NCI-H748 (cell line): Measurements from ENCODE around the gene HEATR5A.
"Not testable (repeated sequence)": the region's sequence is repeated elsewhere in the genome, so short reads cannot be mapped to it uniquely, and the experiment has no call there.

Experiments
- DNase-seq: peaks from one replicate; lab custom pipeline; 2025; ENCODE audit not compliant: unreplicated experiment; lab: John Stamatoyannopoulos, UW

The HEATR5A gene

GRCh38 chr14:31287294-31287972 is 132.9 kb downstream of the HEATR5A start:
- no peak for DNase-seq

GRCh38 chr14:31286456-31287293 is 133.7 kb downstream of the HEATR5A start:
- no peak for DNase-seq

GRCh38 chr14:31283578-31284252 is 136.6 kb downstream of the HEATR5A start:
- DNase-seq, result peak; percentile 21

- DNase-seq, result no peak
Measured at GRCh38 chr14:31283153-31283552, 137.2 kb downstream of the HEATR5A start.

- DNase-seq, result no peak
Measured at GRCh38 chr14:31280871-31281220, 139.5 kb downstream of the HEATR5A start.

- DNase-seq, result no peak
Measured at GRCh38 chr14:31280132-31280870, 140.0 kb downstream of the HEATR5A start.

GRCh38 chr14:31278883-31279282 is 141.5 kb downstream of the HEATR5A start:
- DNase-seq, result no peak

- no peak for DNase-seq
Measured at GRCh38 chr14:31277085-31277484, 143.3 kb downstream of the HEATR5A start.

GRCh38 chr14:31276417-31276816 is 143.9 kb downstream of the HEATR5A start:
- DNase-seq, result not testable (repeated sequence)

GRCh38 chr14:31275731-31276130 is 144.6 kb downstream of the HEATR5A start:
- no peak for DNase-seq

GRCh38 chr14:31271648-31272047 is 148.7 kb downstream of the HEATR5A start:
- DNase-seq, result no peak

GRCh38 chr14:31270196-31270772 is 150.1 kb downstream of the HEATR5A start:
- no peak for DNase-seq

- no peak for DNase-seq
Measured at GRCh38 chr14:31269634-31270195, 150.6 kb downstream of the HEATR5A start.

- no peak for DNase-seq
Measured at GRCh38 chr14:31268216-31268615, 152.1 kb downstream of the HEATR5A start.

- DNase-seq, result no peak
Measured at GRCh38 chr14:31266437-31267331, 153.7 kb downstream of the HEATR5A start.

GRCh38 chr14:31265701-31266398 is 154.5 kb downstream of the HEATR5A start:
- no peak for DNase-seq

GRCh38 chr14:31263485-31264133 is 156.7 kb downstream of the HEATR5A start:
- DNase-seq, result no peak
